ENCODE measurements around the gene EPS8L3. TPM values are rescaled to one million over a fixed set of nuclear protein-coding genes. Genes with fewer than 3 reads are reported as not detected.
A peak's percentile ranks its signal among the peaks of the same experiment; 100 is the strongest.

The EPS8L3 gene
- total and polyA plus RNA-seq, 4 donors = 0.09 to 0.38 (median 0.15) TPM; not detected in 1

DNA sequence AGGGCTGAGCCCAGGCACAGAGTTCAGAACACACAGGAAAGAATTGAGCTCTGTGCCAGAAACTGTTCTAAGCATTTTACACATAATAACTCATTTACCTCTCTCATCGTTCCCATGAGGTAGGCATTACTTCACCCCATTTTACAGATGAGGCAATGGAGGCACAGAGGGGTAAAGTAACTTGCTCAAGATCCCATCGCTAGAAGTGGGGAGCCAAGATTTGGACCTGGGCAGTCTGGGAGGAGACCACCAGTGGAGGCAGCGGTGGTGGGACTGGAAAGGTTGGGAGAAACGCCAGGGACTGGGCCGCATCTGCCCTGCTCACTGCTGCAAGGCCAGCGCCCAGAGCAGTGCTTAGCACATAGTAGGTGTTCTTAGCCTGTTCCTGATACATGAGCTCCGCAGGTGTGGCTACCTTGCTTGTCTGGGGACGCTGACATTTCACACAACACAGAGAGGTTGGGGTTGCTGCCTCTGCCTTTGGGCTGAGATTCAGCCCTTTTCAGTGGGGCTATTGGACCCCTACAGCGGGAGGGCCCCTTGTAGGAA lies 27.8 kb upstream of the EPS8L3 start:
- H3K36me3 ChIP-seq (ENCODE audit: control insufficient read depth in 4 of 4, insufficient read depth in 3 of 4, low read depth in 1 of 4, low read length in 3 of 4) = no peaks in the 10 kb centered on the region
- DNase-seq (ENCODE audit: low spot score) = no peak
- H3K9me3 ChIP-seq (ENCODE audit: control insufficient read depth in 4 of 4, low read length in 3 of 4) = no peaks in the 10 kb centered on the region
- H3K27ac ChIP-seq (ENCODE audit: low read depth in 1 of 2, low read length in 2 of 2) = peak overlapping the region in 1 of 2 donors; percentile 37
- H3K27me3 ChIP-seq (ENCODE audit: control insufficient read depth in 4 of 4, insufficient read depth in 4 of 4, low read length in 3 of 4) = no peaks in the 10 kb centered on the region
- TF ChIP-seq RXRA (IDR thresholded peaks at IDR 0.05) (no peak), TAF1 (conservative IDR thresholded peaks at IDR 0.05) (no peak), YY1 (IDR thresholded peaks at IDR 0.05) (no peak), HNF4A (conservative IDR thresholded peaks at IDR 0.05) (no peak), EGR1 (IDR thresholded peaks at IDR 0.05; ENCODE audit: low read depth in 2 of 2) (no peak), FOXA2 (IDR thresholded peaks at IDR 0.05) (no peak), NR2F2 (IDR thresholded peaks at IDR 0.05) (no peak), MAX (IDR thresholded peaks at IDR 0.05) (no peak), CTCF (IDR thresholded peaks at IDR 0.05; ENCODE audit: low read depth, low read length, missing input control) (no peak), FOXA1 (IDR thresholded peaks at IDR 0.05) (no peak), RAD21 (IDR thresholded peaks at IDR 0.05) (no peak), SP1 (IDR thresholded peaks at IDR 0.05) (no peak), HNF4G (IDR thresholded peaks at IDR 0.05) (no peak), JUND (IDR thresholded peaks at IDR 0.05) (no peak), GABPA (IDR thresholded peaks at IDR 0.05 in 1 of 2, conservative IDR thresholded peaks at IDR 0.05 in 1 of 2) (no peak), ATF3 (IDR thresholded peaks at IDR 0.05) (no peak)
- TF ChIP-seq, protein P1, sequence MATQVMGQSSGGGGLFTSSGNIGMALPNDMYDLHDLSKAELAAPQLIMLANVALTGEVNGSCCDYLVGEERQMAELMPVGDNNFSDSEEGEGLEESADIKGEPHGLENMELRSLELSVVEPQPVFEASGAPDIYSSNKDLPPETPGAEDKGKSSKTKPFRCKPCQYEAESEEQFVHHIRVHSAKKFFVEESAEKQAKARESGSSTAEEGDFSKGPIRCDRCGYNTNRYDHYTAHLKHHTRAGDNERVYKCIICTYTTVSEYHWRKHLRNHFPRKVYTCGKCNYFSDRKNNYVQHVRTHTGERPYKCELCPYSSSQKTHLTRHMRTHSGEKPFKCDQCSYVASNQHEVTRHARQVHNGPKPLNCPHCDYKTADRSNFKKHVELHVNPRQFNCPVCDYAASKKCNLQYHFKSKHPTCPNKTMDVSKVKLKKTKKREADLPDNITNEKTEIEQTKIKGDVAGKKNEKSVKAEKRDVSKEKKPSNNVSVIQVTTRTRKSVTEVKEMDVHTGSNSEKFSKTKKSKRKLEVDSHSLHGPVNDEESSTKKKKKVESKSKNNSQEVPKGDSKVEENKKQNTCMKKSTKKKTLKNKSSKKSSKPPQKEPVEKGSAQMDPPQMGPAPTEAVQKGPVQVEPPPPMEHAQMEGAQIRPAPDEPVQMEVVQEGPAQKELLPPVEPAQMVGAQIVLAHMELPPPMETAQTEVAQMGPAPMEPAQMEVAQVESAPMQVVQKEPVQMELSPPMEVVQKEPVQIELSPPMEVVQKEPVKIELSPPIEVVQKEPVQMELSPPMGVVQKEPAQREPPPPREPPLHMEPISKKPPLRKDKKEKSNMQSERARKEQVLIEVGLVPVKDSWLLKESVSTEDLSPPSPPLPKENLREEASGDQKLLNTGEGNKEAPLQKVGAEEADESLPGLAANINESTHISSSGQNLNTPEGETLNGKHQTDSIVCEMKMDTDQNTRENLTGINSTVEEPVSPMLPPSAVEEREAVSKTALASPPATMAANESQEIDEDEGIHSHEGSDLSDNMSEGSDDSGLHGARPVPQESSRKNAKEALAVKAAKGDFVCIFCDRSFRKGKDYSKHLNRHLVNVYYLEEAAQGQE (IDR thresholded peaks at IDR 0.05) = no peak
- TF ChIP-seq, protein P2, sequence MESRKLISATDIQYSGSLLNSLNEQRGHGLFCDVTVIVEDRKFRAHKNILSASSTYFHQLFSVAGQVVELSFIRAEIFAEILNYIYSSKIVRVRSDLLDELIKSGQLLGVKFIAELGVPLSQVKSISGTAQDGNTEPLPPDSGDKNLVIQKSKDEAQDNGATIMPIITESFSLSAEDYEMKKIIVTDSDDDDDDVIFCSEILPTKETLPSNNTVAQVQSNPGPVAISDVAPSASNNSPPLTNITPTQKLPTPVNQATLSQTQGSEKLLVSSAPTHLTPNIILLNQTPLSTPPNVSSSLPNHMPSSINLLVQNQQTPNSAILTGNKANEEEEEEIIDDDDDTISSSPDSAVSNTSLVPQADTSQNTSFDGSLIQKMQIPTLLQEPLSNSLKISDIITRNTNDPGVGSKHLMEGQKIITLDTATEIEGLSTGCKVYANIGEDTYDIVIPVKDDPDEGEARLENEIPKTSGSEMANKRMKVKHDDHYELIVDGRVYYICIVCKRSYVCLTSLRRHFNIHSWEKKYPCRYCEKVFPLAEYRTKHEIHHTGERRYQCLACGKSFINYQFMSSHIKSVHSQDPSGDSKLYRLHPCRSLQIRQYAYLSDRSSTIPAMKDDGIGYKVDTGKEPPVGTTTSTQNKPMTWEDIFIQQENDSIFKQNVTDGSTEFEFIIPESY (IDR thresholded peaks at IDR 0.05) = no peak
- H3K4me3 ChIP-seq (ENCODE audit: low read depth in 1 of 3, low read length in 3 of 3) = no peak overlapping the region
- H3K9ac ChIP-seq (ENCODE audit: low read depth in 1 of 2, low read length in 2 of 2) = no peak overlapping the region
- WGBS = 87% methylated on average over 9 of the region's 9 CpGs
- peaks cover 0 to 17% (median 9%) of the 10 kb centered on the region in 4 donors for H3K4me1 ChIP-seq (ENCODE audit: control insufficient read depth in 4 of 4, insufficient read depth in 4 of 4, low read length in 3 of 4)

All from liver (tissue), 9 donors.